HG02852 (cell line): ENCODE results near the gene MINPP1.

Experiments used
- ATAC-seq: cut with Tn5 transposase; IDR thresholded peaks from one replicate; pipeline ENCODE4 v1.9.1; 2021; ENCODE audit warnings: mild to moderate bottlenecking, moderate library complexity; ENCODE audit not compliant: unreplicated experiment

The MINPP1 gene

GRCh38 chr10:87519582-87519981 is 14.9 kb downstream of the MINPP1 start:
- peak; percentile 83 for ATAC-seq

- no peak for ATAC-seq
Measured at GRCh38 chr10:87523731-87524130, 19.0 kb downstream of the MINPP1 start.

- ATAC-seq = no peak
Measured at GRCh38 chr10:87524296-87524695, 19.6 kb downstream of the MINPP1 start.

- ATAC-seq = no peak
Measured at GRCh38 chr10:87531908-87532622, 27.4 kb downstream of the MINPP1 start.

- no peak for ATAC-seq
Measured at GRCh38 chr10:87532696-87533095, 28.0 kb downstream of the MINPP1 start.

- ATAC-seq = peak; percentile 70
Measured at GRCh38 chr10:87534173-87534858, 29.6 kb downstream of the MINPP1 start.

GRCh38 chr10:87538092-87539015 is 33.7 kb downstream of the MINPP1 start:
- ATAC-seq = no peak

GRCh38 chr10:87541114-87541513 is 36.4 kb downstream of the MINPP1 start:
- no peak for ATAC-seq

GRCh38 chr10:87544721-87545120 is 40.0 kb downstream of the MINPP1 start:
- ATAC-seq = no peak

GRCh38 chr10:87545783-87546182 is 41.1 kb downstream of the MINPP1 start:
- no peak for ATAC-seq

- ATAC-seq = no peak
Measured at GRCh38 chr10:87546210-87546609, 41.5 kb downstream of the MINPP1 start.

GRCh38 chr10:87546971-87547413 is 42.3 kb downstream of the MINPP1 start:
- ATAC-seq = no peak

GRCh38 chr10:87547734-87548311 is 43.1 kb downstream of the MINPP1 start:
- no peak for ATAC-seq

GRCh38 chr10:87550741-87551140 is 46.0 kb downstream of the MINPP1 start:
- no peak for ATAC-seq

GRCh38 chr10:87551326-87551725 is 46.6 kb downstream of the MINPP1 start:
- no peak for ATAC-seq

GRCh38 chr10:87552248-87552929 is 47.7 kb downstream of the MINPP1 start:
- no peak for ATAC-seq

- ATAC-seq = no peak
Measured at GRCh38 chr10:87557409-87557808, 52.7 kb downstream of the MINPP1 start.

- no peak for ATAC-seq
Measured at GRCh38 chr10:87558333-87558732, 53.6 kb downstream of the MINPP1 start.

- no peak for ATAC-seq
Measured at GRCh38 chr10:87559392-87559791, 54.7 kb downstream of the MINPP1 start.

- ATAC-seq = no peak
Measured at GRCh38 chr10:87560495-87561129, 55.9 kb downstream of the MINPP1 start.
